Endothelial cell of umbilical vein (primary cell): ENCODE data around the gene EPDR1. TPM values are rescaled to one million over a fixed set of nuclear protein-coding genes. Genes with fewer than 3 reads are reported as not detected.

Experiments used
- BruUV-seq: library from RNA; stranded (reverse); fragments of 400-500 nt; replicated peaks from 2 replicates; lab custom pipeline; 2021; lab: Mats Ljungman, UMichigan
- CTCF ChIA-PET: fragments of 300-600, 350-600 bp; sonication (Branson Sonifier 250); formaldehyde crosslinking; loops from one replicate; lab custom pipeline; 2021; ENCODE audit warnings: antibody characterized with exemption, inconsistent platforms; lab: Charles Lee
- POLR2A ChIA-PET: fragments of 300-600, 350-600 bp; sonication (Branson Sonifier 250); formaldehyde crosslinking; loops from one replicate; lab custom pipeline; 2021; ENCODE audit warnings: antibody characterized with exemption, inconsistent platforms; lab: Charles Lee
- DNase-seq: peaks from one replicate; pipeline ENCODE4 v3.0.0-alpha.2; 2011; ENCODE audit warnings: low read depth, low spot score
- FAIRE-seq: peaks from 2 replicates; lab custom pipeline; 2011; peaks lifted over from hg19 to GRCh38; lab: Jason Lieb, UNC
- H2AFZ ChIP-seq: 2 replicates; pipeline ENCODE4 v1.6.0; 2012; ENCODE audit warnings: low read depth, low read length, control low read depth, inconsistent platforms
- H3K27ac ChIP-seq: 2 replicates; pipeline ENCODE4 v1.5.1; 2011; ENCODE audit warnings: low read depth, mild to moderate bottlenecking, control low read depth, low read length, moderate library complexity; ENCODE audit not compliant: insufficient read depth
- H3K27me3 ChIP-seq, 2 experiments: 2 replicates each; pipeline versions ENCODE4 v1.6.0 to v1.6.1; 2011; ENCODE audit warnings: low read length in 2 of 2, mixed read lengths in 1 of 2; ENCODE audit not compliant: control insufficient read depth in 2 of 2, insufficient read depth in 2 of 2
- H3K36me3 ChIP-seq, 2 experiments: 2 replicates in 1 of 2; 3 replicates in 1 of 2; pipeline ENCODE4 v1.5.1; 2011; ENCODE audit warnings: low read length in 2 of 2, mild to moderate bottlenecking in 1 of 2, moderate library complexity in 1 of 2; ENCODE audit not compliant: control insufficient read depth in 2 of 2, insufficient read depth in 2 of 2; ENCODE audit errors: extremely low read depth in 1 of 2
- H3K4me1 ChIP-seq: 3 replicates; pipeline ENCODE4 v1.5.1; 2011; ENCODE audit warnings: mild to moderate bottlenecking, low read length; ENCODE audit not compliant: control insufficient read depth, insufficient read depth; ENCODE audit errors: extremely low read depth
- H3K4me2 ChIP-seq: 2 replicates; pipeline ENCODE4 v1.6.1; 2011; ENCODE audit warnings: low read length, control low read depth, mixed read lengths; ENCODE audit not compliant: insufficient read depth
- H3K4me3 ChIP-seq, 3 experiments: fragments of 200-600 bp in 1 of 3; sonication (generic), shearing (Covaris generic) in 1 of 3; replicated peaks in 1 of 3; 2 replicates each; pipeline ENCODE4 v1.5.1; 2011 to 2016; ENCODE audit warnings: control low read depth in 3 of 3, low read length in 3 of 3, mild to moderate bottlenecking in 2 of 3, inconsistent platforms in 1 of 3, low read depth in 1 of 3, moderate library complexity in 1 of 3; ENCODE audit not compliant: insufficient read depth in 1 of 3
- H3K79me2 ChIP-seq: 2 replicates; pipeline ENCODE4 v1.6.0; 2012; ENCODE audit warnings: low read length, inconsistent platforms; ENCODE audit not compliant: control insufficient read depth, insufficient read depth
- H3K9ac ChIP-seq: replicated peaks from 2 replicates; pipeline ENCODE3; 2011; ENCODE audit warnings: low read length, control low read depth; ENCODE audit not compliant: insufficient read depth; ENCODE audit errors: extremely low read depth
- H3K9me1 ChIP-seq: replicated peaks from 3 replicates; pipeline ENCODE4 v1.6.0; 2011; ENCODE audit warnings: mild to moderate bottlenecking, low read length; ENCODE audit not compliant: control insufficient read depth, insufficient read depth; ENCODE audit errors: extremely low read depth
- H3K9me3 ChIP-seq: replicated peaks from 2 replicates; pipeline ENCODE4 v1.5.1; 2012; ENCODE audit warnings: low read length, inconsistent platforms; ENCODE audit not compliant: control insufficient read depth, insufficient read depth
- H4K20me1 ChIP-seq: replicated peaks from 2 replicates; pipeline ENCODE3; 2011; ENCODE audit warnings: mild to moderate bottlenecking, low read length; ENCODE audit not compliant: control insufficient read depth, insufficient read depth; ENCODE audit errors: extremely low read depth
- CTCF ChIP-seq, 2 donors: IDR thresholded peaks; 1 replicate in 1 of 2; 2 replicates in 1 of 2; pipeline ENCODE4 v1.5.1; 2011; ENCODE audit warnings: low read length in 2 of 2, mild to moderate bottlenecking in 2 of 2, moderate library complexity in 2 of 2, control low read depth in 1 of 2, inconsistent platforms in 1 of 2, low read depth in 1 of 2; ENCODE audit not compliant: insufficient read depth in 1 of 2; ENCODE audit errors: extremely low read depth in 1 of 2
- EZH2 ChIP-seq: IDR thresholded peaks from 2 replicates; pipeline ENCODE4 v1.6.1; 2012; ENCODE audit warnings: borderline replicate concordance, low read depth, mild to moderate bottlenecking, moderate library complexity, low read length, inconsistent platforms; ENCODE audit not compliant: severe bottlenecking
- FOS ChIP-seq: IDR thresholded peaks from 2 replicates; pipeline ENCODE4 v1.6.1; 2011; ENCODE audit warnings: mild to moderate bottlenecking, low read length, moderate library complexity, borderline replicate concordance; ENCODE audit not compliant: insufficient read depth
- GATA2 ChIP-seq: IDR thresholded peaks from 2 replicates; pipeline ENCODE4 v1.7.0; 2011; ENCODE audit warnings: low read depth, mild to moderate bottlenecking, moderate library complexity, mixed read lengths, low read length; ENCODE audit not compliant: insufficient read length, insufficient read depth
- JUN ChIP-seq: IDR thresholded peaks from 2 replicates; pipeline ENCODE4 v1.6.1; 2011; ENCODE audit warnings: borderline replicate concordance, low read depth; ENCODE audit not compliant: insufficient read length, insufficient read depth
- MAX ChIP-seq: IDR thresholded peaks from 2 replicates; pipeline ENCODE4 v1.6.1; 2011; ENCODE audit not compliant: insufficient read depth, insufficient read length
- MYC ChIP-seq: IDR thresholded peaks from one replicate; pipeline ENCODE4 v1.6.1; 2011; ENCODE audit warnings: mild to moderate bottlenecking, low read depth, low read length
- POLR2A ChIP-seq: IDR thresholded peaks from 2 replicates; pipeline ENCODE4 v1.6.1; 2012; ENCODE audit warnings: low read depth, mild to moderate bottlenecking, control low read depth, low read length
- POLR2AphosphoS5 ChIP-seq: IDR thresholded peaks from 2 replicates; pipeline ENCODE4 v1.6.1; 2012; ENCODE audit warnings: low read depth, mild to moderate bottlenecking, control low read depth, low read length, moderate library complexity; ENCODE audit not compliant: insufficient read depth
- dilution Hi-C: fragments of 300-500 bp; cut with MboI; formaldehyde crosslinking; loops from one replicate; pipeline ENCODE4 v1.15.0; 2019; ENCODE audit warnings: low sequenced_read_pairs; ENCODE audit not compliant: extremely low pct_ligation_motif_present
- intact Hi-C: fragments of 100-400 bp; cut with micrococcal nuclease; formaldehyde crosslinking; loops from one replicate; pipeline ENCODE4 v1.10.0; 2022
- polyA plus RNA-seq, 4 experiments: library from polyadenylated mRNA; depleted of rRNA in 3 of 4; stranded (reverse) in 3 of 4; unstranded in 1 of 4; fragments of >200 nt; gene quantifications; 2 replicates each; pipeline versions ENCODE4 v1.2.1 to v1.2.3, GENCODE V29; 2011 to 2012; ENCODE audit warnings: missing spikeins in 1 of 4
- total RNA-seq: library from RNA; stranded (reverse); gene quantifications from 2 replicates; pipeline ENCODE4 v1.2.3, GENCODE V29; 2021

The EPDR1 gene
- total and polyA plus RNA-seq, 2 donors (not counting 3 experiments of a cell fraction or from before 2014, with no cell fraction given): 0.40 to 0.66 TPM

DNA sequence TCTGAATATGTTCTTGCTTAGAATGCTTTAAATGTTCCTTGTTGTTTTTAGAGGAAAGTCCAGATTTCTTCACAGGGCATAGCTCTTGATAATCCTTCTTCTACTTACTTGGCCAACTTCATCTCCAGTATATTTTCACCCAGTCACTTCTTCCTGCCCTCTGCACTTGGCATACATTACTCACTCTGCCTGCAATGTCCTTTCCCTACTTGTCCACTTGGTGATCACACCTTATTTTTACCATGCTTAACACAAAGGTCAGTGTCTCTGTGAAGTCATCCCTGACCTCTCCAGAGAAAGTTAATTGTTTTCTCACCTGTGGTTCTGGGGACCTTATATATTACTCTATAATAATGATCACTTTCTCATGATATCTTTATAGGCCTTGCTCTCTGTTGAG, 27.1 kb upstream of the EPDR1 start:
- CTCF ChIA-PET: interaction anchor here (1.4 kb wide), 1 partner anchor 24 kb away, joined by 4 read pairs; the partner anchor contains the start of gene SFRP4
- H3K27ac ChIP-seq: no peak overlapping the region
- POLR2A ChIA-PET: no interaction called here

More for the DNA sequence above, 27.1 kb upstream of the EPDR1 start:
- H2AFZ ChIP-seq: no peak overlapping the region
- no peak overlapping the region for H3K9ac ChIP-seq
- DNase-seq (no peak), FAIRE-seq (no peak)
- no peak for TF ChIP-seq FOS
- TF ChIP-seq MAX: no peak
- no peak for TF ChIP-seq MYC
- no peak for TF ChIP-seq POLR2AphosphoS5
- TF ChIP-seq EZH2: no peak
- TF ChIP-seq CTCF (IDR thresholded peaks at IDR 0.05; ENCODE audit: extremely low read depth in 1 of 2, insufficient read depth in 1 of 2, low read depth in 1 of 2, low read length in 2 of 2): no peak
- TF ChIP-seq JUN: no peak
- no peak for TF ChIP-seq GATA2
- TF ChIP-seq POLR2A: no peak
- H3K4me3 ChIP-seq: no peak overlapping the region
- H3K79me2 ChIP-seq: no peaks in the 10 kb centered on the region
- no peaks in the 10 kb centered on the region for H3K9me3 ChIP-seq
- no peaks in the 10 kb centered on the region for H3K27me3 ChIP-seq
- H3K4me2 ChIP-seq: no peak overlapping the region
- no peaks in the 10 kb centered on the region for H3K9me1 ChIP-seq
- no TSS peak for BruUV-seq
- no peaks in the 10 kb centered on the region for H3K36me3 ChIP-seq
- dilution Hi-C loops (no loop called here), intact Hi-C loops (no loop called here)
- H4K20me1 ChIP-seq: no peaks in the 10 kb centered on the region
- no peaks in the 10 kb centered on the region for H3K4me1 ChIP-seq
